NCI-H1436 treated with DMSO at 0.1 percent for 48 hours (cell line): ENCODE results near the gene WDR18.

Experiments used
- DNase-seq: peaks from one replicate; lab custom pipeline; 2025; lab: John Stamatoyannopoulos, UW

The WDR18 gene

GRCh38 chr19:1008268-1009040, 24.3 kb downstream of the WDR18 start:
- DNase-seq: no peak

GRCh38 chr19:1009041-1009980, 25.2 kb downstream of the WDR18 start:
- DNase-seq: no peak

GRCh38 chr19:1009981-1010538, 25.9 kb downstream of the WDR18 start:
- no peak for DNase-seq

GRCh38 chr19:1010586-1011510, 26.7 kb downstream of the WDR18 start:
- DNase-seq: no peak

- DNase-seq: no peak
Observed at GRCh38 chr19:1011831-1012333, 27.7 kb downstream of the WDR18 start.

- no peak for DNase-seq
Observed at GRCh38 chr19:1012334-1012733, 28.2 kb downstream of the WDR18 start.

- no peak for DNase-seq
Observed at GRCh38 chr19:1013218-1013617, 29.1 kb downstream of the WDR18 start.

GRCh38 chr19:1014161-1015060, 30.3 kb downstream of the WDR18 start:
- no peak for DNase-seq

GRCh38 chr19:1015061-1015781, 31.1 kb downstream of the WDR18 start:
- DNase-seq: no peak

GRCh38 chr19:1015782-1016646, 31.9 kb downstream of the WDR18 start:
- no peak for DNase-seq

GRCh38 chr19:1016647-1017114, 32.5 kb downstream of the WDR18 start:
- DNase-seq: no peak

GRCh38 chr19:1017115-1017905, 33.2 kb downstream of the WDR18 start:
- no peak for DNase-seq

- no peak for DNase-seq
Observed at GRCh38 chr19:1017906-1018305, 33.8 kb downstream of the WDR18 start.

GRCh38 chr19:1018393-1018792, 34.2 kb downstream of the WDR18 start:
- DNase-seq: no peak

GRCh38 chr19:1018932-1019615, 34.9 kb downstream of the WDR18 start:
- DNase-seq: no peak

- no peak for DNase-seq
Observed at GRCh38 chr19:1019616-1019961, 35.4 kb downstream of the WDR18 start.
